Neural progenitor cell (in vitro differentiated cells): Measurements from ENCODE around the gene ADH4. TPM values are rescaled to one million over a fixed set of nuclear protein-coding genes. Genes with fewer than 3 reads are reported as not detected.

Experiments
- DNase-seq: peaks from one replicate; pipeline ENCODE4 v3.0.0-alpha.2; 2016; ENCODE audit warnings: low spot score
- H2AFZ ChIP-seq: fragments of 200-600 bp; sonication (generic); replicated peaks from 2 replicates; pipeline ENCODE4 v1.6.1; 2016; ENCODE audit warnings: antibody characterized with exemption
- H3F3A ChIP-seq: fragments of 200-600 bp; sonication (generic); 2 replicates; pipeline ENCODE4 v1.6.1; 2016; ENCODE audit warnings: antibody characterized with exemption, low read depth
- H3K27ac ChIP-seq: fragments of 200-600 bp; sonication (generic); 2 replicates; pipeline ENCODE4 v1.5.1; 2016; ENCODE audit warnings: mild to moderate bottlenecking
- H3K27me3 ChIP-seq: fragments of 200-600 bp; sonication (generic); 2 replicates; pipeline ENCODE4 v1.6.1; 2016; ENCODE audit warnings: mild to moderate bottlenecking, moderate library complexity
- H3K36me3 ChIP-seq: fragments of 200-600 bp; sonication (generic); 2 replicates; pipeline ENCODE4 v1.5.1; 2016
- H3K4me1 ChIP-seq: fragments of 200-600 bp; sonication (generic); 2 replicates; pipeline ENCODE4 v1.6.1; 2016; ENCODE audit warnings: mixed run types
- H3K4me2 ChIP-seq: fragments of 200-600 bp; sonication (generic); 2 replicates; pipeline ENCODE4 v1.6.1; 2016
- H3K4me3 ChIP-seq: fragments of 200-600 bp; sonication (generic); 2 replicates; pipeline ENCODE4 v1.5.1; 2016
- H3K79me2 ChIP-seq: fragments of 200-600 bp; sonication (generic); 2 replicates; pipeline ENCODE4 v1.6.1; 2016; ENCODE audit warnings: low read depth
- H3K9ac ChIP-seq: fragments of 200-600 bp; sonication (generic); 2 replicates; pipeline ENCODE4 v1.6.1; 2016
- H3K9me3 ChIP-seq: fragments of 200-600 bp; sonication (generic); 2 replicates; pipeline ENCODE4 v1.5.1; 2016; ENCODE audit warnings: low read depth
- H4K20me1 ChIP-seq: fragments of 200-600 bp; sonication (generic); 2 replicates; pipeline ENCODE4 v1.6.1; 2016; ENCODE audit warnings: low read depth
- H3K27ac Mint-ChIP-seq: 3 replicates; pipeline ENCODE4 v1.8.0; 2021; ENCODE audit warnings: mixed read lengths
- H3K27me3 Mint-ChIP-seq: 2 replicates; pipeline ENCODE4 v1.8.0; 2022; ENCODE audit warnings: low read depth, mild to moderate bottlenecking, inconsistent platforms, moderate library complexity, mixed read lengths; ENCODE audit not compliant: insufficient read depth
- H3K36me3 Mint-ChIP-seq: 3 replicates; pipeline ENCODE4 v1.8.0; 2021; ENCODE audit warnings: mixed read lengths
- H3K4me1 Mint-ChIP-seq: 3 replicates; pipeline ENCODE4 v1.8.0; 2021; ENCODE audit warnings: mixed read lengths
- H3K4me3 Mint-ChIP-seq: 3 replicates; pipeline ENCODE4 v1.8.0; 2021; ENCODE audit warnings: mild to moderate bottlenecking, moderate library complexity, mixed read lengths
- H3K9me3 Mint-ChIP-seq: 3 replicates; pipeline ENCODE4 v1.8.0; 2020; ENCODE audit warnings: mixed read lengths
- CTCF ChIP-seq: fragments of 200-600 bp; sonication (generic); IDR thresholded peaks from 2 replicates; pipeline ENCODE4 v1.5.1; 2017; ENCODE audit warnings: antibody characterized with exemption, mild to moderate bottlenecking
- EZH2 ChIP-seq: fragments of 200-600 bp; sonication (generic); IDR thresholded peaks from 2 replicates; pipeline ENCODE4 v1.6.1; 2017; ENCODE audit warnings: antibody characterized with exemption, mild to moderate bottlenecking, moderate library complexity
- EZH2phosphoT487 ChIP-seq: fragments of 200-600 bp; sonication (generic); IDR thresholded peaks from 2 replicates; pipeline ENCODE4 v1.6.1; 2017; ENCODE audit warnings: antibody characterized with exemption
- total RNA-seq: library from RNA; depleted of rRNA; stranded (reverse); fragments of >200 nt; gene quantifications from 2 replicates; pipeline ENCODE4 v1.2.3, GENCODE V29; 2015; ENCODE audit warnings: low replicate concordance

The ADH4 gene
- total RNA-seq, 1 donor from 2014 or later = not detected

- Histone ChIP-seq H4K20me1 (no peaks in the 10 kb centered on the region), H3K27me3 (no peaks in the 10 kb centered on the region), H3K4me1 (peaks cover 10% of the 10 kb centered on the region), H3K36me3 (no peaks in the 10 kb centered on the region), H3K4me3 (no peak overlapping the region), H3K9me3 (no peaks in the 10 kb centered on the region), H3K79me2 (no peaks in the 10 kb centered on the region), H3K4me2 (no peak overlapping the region), H3F3A (no peaks in the 10 kb centered on the region), H3K9ac (no peak overlapping the region), H2AFZ (no peak overlapping the region), H3K27ac (no peak overlapping the region)
- TF ChIP-seq EZH2phosphoT487 (no peak), EZH2 (no peak)
- no peak overlapping the region for H3K27ac Mint-ChIP-seq
- DNase-seq = no peak
- H3K36me3 Mint-ChIP-seq = no peaks in the 10 kb centered on the region
- peaks cover under 1% of the 10 kb centered on the region for H3K27me3 Mint-ChIP-seq
- no peaks in the 10 kb centered on the region for H3K9me3 Mint-ChIP-seq
- no peak overlapping the region for H3K4me3 Mint-ChIP-seq
- H3K4me1 Mint-ChIP-seq = peaks cover 2% of the 10 kb centered on the region
Measured at GRCh38 chr4:99144587-99144986, 490 bp upstream of the ADH4 start.

DNA sequence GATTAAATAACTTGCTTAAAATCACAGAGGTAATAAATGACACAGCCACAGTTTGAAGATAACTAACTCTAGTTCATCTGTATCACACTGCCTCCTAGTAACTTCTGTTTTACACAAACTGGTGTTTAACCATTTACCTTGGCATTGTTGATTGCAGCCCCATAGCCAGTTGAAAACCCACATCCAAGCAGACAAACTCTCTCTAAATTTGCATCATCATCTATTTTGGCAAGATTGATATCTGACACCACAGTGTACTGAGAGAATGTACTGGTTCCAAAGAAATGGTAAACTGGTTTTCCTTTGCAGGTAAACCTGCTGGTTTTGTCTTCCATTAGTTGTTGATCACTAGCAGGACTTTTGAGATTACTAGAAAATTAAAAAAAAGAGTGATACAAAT is 7.8 kb downstream of the ADH4 start:
- H3K79me2 ChIP-seq = no peaks in the 10 kb centered on the region
- H3K4me3 ChIP-seq = no peak overlapping the region
- no peak overlapping the region for H3K4me3 Mint-ChIP-seq
- H3K4me1 Mint-ChIP-seq = no peaks in the 10 kb centered on the region
- no peak overlapping the region for H3K9ac ChIP-seq
- H3K9me3 Mint-ChIP-seq = no peaks in the 10 kb centered on the region
- H3K36me3 ChIP-seq = no peaks in the 10 kb centered on the region
- no peaks in the 10 kb centered on the region for H4K20me1 ChIP-seq
- H3F3A ChIP-seq = no peaks in the 10 kb centered on the region
- no peak overlapping the region for H3K27ac ChIP-seq
- no peaks in the 10 kb centered on the region for H3K36me3 Mint-ChIP-seq
- H3K4me1 ChIP-seq = no peaks in the 10 kb centered on the region
- no peak overlapping the region for H3K4me2 ChIP-seq
- no peaks in the 10 kb centered on the region for H3K27me3 ChIP-seq
- no peaks in the 10 kb centered on the region for H3K27me3 Mint-ChIP-seq
- no peak overlapping the region for H3K27ac Mint-ChIP-seq
- TF ChIP-seq CTCF (no peak), EZH2phosphoT487 (no peak), EZH2 (no peak)
- H2AFZ ChIP-seq = no peak overlapping the region
- H3K9me3 ChIP-seq = no peaks in the 10 kb centered on the region
- DNase-seq = no peak

DNA sequence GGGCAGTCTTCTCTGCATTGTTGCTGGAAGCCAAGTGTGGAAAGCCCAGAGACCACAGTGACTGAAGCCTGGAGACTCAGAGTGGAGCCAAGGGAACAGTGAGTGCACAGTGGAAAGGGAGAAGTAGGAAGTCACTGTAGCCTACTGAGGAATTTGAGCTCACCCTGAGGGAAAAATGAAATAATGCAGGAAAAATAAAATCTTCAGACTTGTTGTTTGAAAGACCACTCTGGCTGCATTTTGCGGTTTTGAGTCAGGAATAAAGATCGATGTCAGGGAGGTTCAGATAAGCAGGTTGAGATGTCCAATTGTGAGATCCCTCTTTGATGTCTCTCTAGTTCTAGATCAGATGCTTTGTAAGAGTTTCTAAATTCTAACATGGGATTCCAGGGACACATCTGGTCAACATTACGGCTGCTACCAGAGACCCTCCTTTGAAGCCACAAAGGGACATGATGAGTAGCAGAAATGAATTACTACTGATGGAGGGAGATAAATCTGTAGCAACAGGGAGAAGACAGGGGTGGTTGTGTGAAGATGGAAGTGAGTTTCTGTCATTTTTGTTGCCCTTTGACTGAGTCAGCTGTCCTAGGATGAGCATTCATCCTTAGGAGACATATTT is 8.4 kb downstream of the ADH4 start:
- H3K27ac ChIP-seq = no peak overlapping the region
- H3K4me1 Mint-ChIP-seq = no peaks in the 10 kb centered on the region
- no peaks in the 10 kb centered on the region for H3K36me3 Mint-ChIP-seq
- no peak overlapping the region for H3K4me2 ChIP-seq
- no peak overlapping the region for H3K9ac ChIP-seq
- DNase-seq = no peak
- H3K4me3 Mint-ChIP-seq = no peak overlapping the region
- no peaks in the 10 kb centered on the region for H3K9me3 Mint-ChIP-seq
- no peaks in the 10 kb centered on the region for H3K36me3 ChIP-seq
- no peak overlapping the region for H2AFZ ChIP-seq
- no peaks in the 10 kb centered on the region for H3K27me3 ChIP-seq
- H4K20me1 ChIP-seq = no peaks in the 10 kb centered on the region
- no peaks in the 10 kb centered on the region for H3K27me3 Mint-ChIP-seq
- H3K27ac Mint-ChIP-seq = no peak overlapping the region
- no peak overlapping the region for H3K4me3 ChIP-seq
- H3K9me3 ChIP-seq = no peaks in the 10 kb centered on the region
- TF ChIP-seq EZH2 (no peak), CTCF (no peak), EZH2phosphoT487 (no peak)
- H3K79me2 ChIP-seq = no peaks in the 10 kb centered on the region
- no peaks in the 10 kb centered on the region for H3F3A ChIP-seq
- H3K4me1 ChIP-seq = no peaks in the 10 kb centered on the region

DNA sequence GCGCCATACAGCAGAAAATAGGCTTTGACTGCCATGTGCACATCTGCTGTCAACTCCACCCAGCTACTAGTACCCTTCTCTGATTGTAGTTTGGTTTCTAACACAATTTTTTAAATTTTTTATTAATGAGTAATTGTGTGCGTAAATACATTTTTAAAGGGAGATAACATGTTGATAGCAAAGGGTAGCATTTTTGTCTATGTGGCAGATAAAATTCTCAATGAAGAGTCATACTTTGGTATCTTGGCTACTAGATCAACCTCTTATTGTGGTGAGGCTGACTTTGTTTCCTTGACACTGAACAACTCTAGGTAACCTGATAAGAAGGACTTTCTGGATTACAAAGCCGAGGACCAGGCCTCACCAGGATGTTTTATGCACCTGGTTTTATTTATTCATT is 9.5 kb downstream of the ADH4 start:
- no peaks in the 10 kb centered on the region for H4K20me1 ChIP-seq
- H3K9ac ChIP-seq = no peak overlapping the region
- no peaks in the 10 kb centered on the region for H3K79me2 ChIP-seq
- no peaks in the 10 kb centered on the region for H3K36me3 ChIP-seq
- H2AFZ ChIP-seq = no peak overlapping the region
- H3K27ac ChIP-seq = no peak overlapping the region
- no peak overlapping the region for H3K4me3 Mint-ChIP-seq
- H3K4me2 ChIP-seq = no peak overlapping the region
- no peaks in the 10 kb centered on the region for H3K27me3 ChIP-seq
- H3K9me3 ChIP-seq = peaks cover 2% of the 10 kb centered on the region
- H3K27me3 Mint-ChIP-seq = no peaks in the 10 kb centered on the region
- H3K36me3 Mint-ChIP-seq = peaks cover under 1% of the 10 kb centered on the region
- TF ChIP-seq EZH2phosphoT487 = no peak
- no peak for TF ChIP-seq EZH2
- no peak for TF ChIP-seq CTCF
- no peaks in the 10 kb centered on the region for H3F3A ChIP-seq
- H3K4me1 ChIP-seq = no peaks in the 10 kb centered on the region
- H3K27ac Mint-ChIP-seq = no peak overlapping the region
- H3K4me1 Mint-ChIP-seq = no peaks in the 10 kb centered on the region
- H3K4me3 ChIP-seq = no peak overlapping the region
- H3K9me3 Mint-ChIP-seq = peaks cover 2% of the 10 kb centered on the region
- no peak for DNase-seq
